ENCODE results near the gene USP13. TPM values are rescaled to one million over a fixed set of nuclear protein-coding genes. Genes with fewer than 3 reads are reported as not detected.

USP13 gene
- total and polyA plus RNA-seq, 8 donors = 16.3 to 26.3 (median 23.2) TPM

- Histone ChIP-seq H3K36me3 (no peaks in the 10 kb centered on the region), H3K27me3 (no peaks in the 10 kb centered on the region), H3K27ac (no peak overlapping the region), H3K4me3 (no peak overlapping the region), H3K9me3 (no peaks in the 10 kb centered on the region), H3K4me1 (no peaks in the 10 kb centered on the region)
- no peak for ATAC-seq
- no peak for DNase-seq
- intact Hi-C loops (cut with DNase I) = no loop called here
- no peak for TF ChIP-seq CTCF (IDR thresholded peaks at IDR 0.05)
Observed at GRCh38 chr3:179796421-179796820, 143.6 kb downstream of the USP13 start.

DNA sequence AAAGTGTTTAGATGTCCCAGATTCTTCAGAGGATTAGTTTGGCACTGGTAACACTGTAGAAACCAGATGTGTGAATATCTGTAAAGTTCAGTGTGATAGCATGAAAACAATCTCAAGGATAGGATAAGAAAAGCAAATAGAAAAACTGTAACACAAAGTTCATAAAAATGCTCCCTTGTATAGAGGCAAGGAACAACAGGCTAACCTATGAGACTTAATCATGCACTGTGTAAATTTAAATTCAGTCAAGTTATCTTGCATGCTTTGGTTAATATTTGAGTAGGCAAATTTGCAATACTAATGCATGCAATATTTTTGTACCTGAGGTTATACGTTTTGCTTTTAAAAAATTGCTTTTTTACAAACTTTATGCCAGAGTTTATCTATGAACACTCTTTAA lies 144.4 kb downstream of the USP13 start:
- Histone ChIP-seq H3K27me3 (no peaks in the 10 kb centered on the region), H3K27ac (no peak overlapping the region), H3K9me3 (no peaks in the 10 kb centered on the region), H3K4me3 (no peak overlapping the region), H3K36me3 (no peaks in the 10 kb centered on the region), H3K4me1 (no peaks in the 10 kb centered on the region)
- ATAC-seq = no peak
- TF ChIP-seq CTCF (IDR thresholded peaks at IDR 0.05) = no peak
- intact Hi-C loops (cut with DNase I) = no loop called here
- DNase-seq = no peak

GRCh38 chr3:179801263-179801662 lies 148.4 kb downstream of the USP13 start:
- DNase-seq (no peak), ATAC-seq (peak; percentile 62)
- no peaks in the 10 kb centered on the region for H3K4me1 ChIP-seq
- H3K9me3 ChIP-seq = no peaks in the 10 kb centered on the region
- intact Hi-C loops (cut with DNase I) = no loop called here
- peaks cover 0 to 4% of the 10 kb centered on the region in 2 donors for H3K27me3 ChIP-seq
- H3K4me3 ChIP-seq = no peak overlapping the region
- no peak overlapping the region for H3K27ac ChIP-seq
- H3K36me3 ChIP-seq = no peaks in the 10 kb centered on the region
- no peak for TF ChIP-seq CTCF (IDR thresholded peaks at IDR 0.05)

GRCh38 chr3:179801856-179802255 lies 149.0 kb downstream of the USP13 start:
- Histone ChIP-seq H3K9me3 (no peaks in the 10 kb centered on the region), H3K27ac (no peak overlapping the region), H3K4me3 (no peak overlapping the region), H3K36me3 (no peaks in the 10 kb centered on the region), H3K27me3 (peaks cover 0 to 4% of the 10 kb centered on the region in 2 donors), H3K4me1 (no peaks in the 10 kb centered on the region)
- intact Hi-C loops (cut with DNase I) = no loop called here
- DNase-seq (no peak), ATAC-seq (no peak)
- TF ChIP-seq CTCF (IDR thresholded peaks at IDR 0.05) = no peak

DNA sequence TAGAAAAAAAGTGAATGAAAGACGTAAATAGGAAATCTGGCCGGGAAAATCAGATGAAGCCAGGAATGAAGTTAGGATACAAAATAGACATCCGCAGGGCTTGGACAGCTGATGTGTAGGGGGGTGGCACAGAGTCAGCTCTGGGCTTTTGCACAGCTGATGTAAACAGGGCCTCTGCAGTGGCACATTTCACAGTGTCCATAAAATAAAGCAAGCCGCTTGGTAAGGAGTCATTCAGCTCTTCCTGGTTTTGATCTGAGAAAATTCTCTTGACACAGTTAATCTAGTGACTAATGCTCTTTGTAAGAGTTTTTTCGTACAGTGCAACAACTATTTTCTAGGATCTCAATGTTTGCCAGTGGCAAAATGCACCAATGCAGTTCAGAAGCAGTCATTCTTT lies 153.3 kb downstream of the USP13 start:
- no peak for TF ChIP-seq CTCF (IDR thresholded peaks at IDR 0.05)
- intact Hi-C loops (cut with DNase I) = no loop called here
- ATAC-seq = no peak

More for the DNA sequence above, 153.3 kb downstream of the USP13 start:
- no peaks in the 10 kb centered on the region for H3K9me3 ChIP-seq
- H3K27me3 ChIP-seq = peaks cover 0 to 4% of the 10 kb centered on the region in 2 donors
- H3K4me3 ChIP-seq = no peak overlapping the region
- no peaks in the 10 kb centered on the region for H3K4me1 ChIP-seq
- H3K36me3 ChIP-seq = no peaks in the 10 kb centered on the region
- no peak overlapping the region for H3K27ac ChIP-seq
- DNase-seq = no peak
